ENCODE data around the gene OMP.
"Not testable (repeated sequence)": the region's sequence is repeated elsewhere in the genome, so short reads cannot be mapped to it uniquely, and the experiment has no call there.

OMP gene

DNA sequence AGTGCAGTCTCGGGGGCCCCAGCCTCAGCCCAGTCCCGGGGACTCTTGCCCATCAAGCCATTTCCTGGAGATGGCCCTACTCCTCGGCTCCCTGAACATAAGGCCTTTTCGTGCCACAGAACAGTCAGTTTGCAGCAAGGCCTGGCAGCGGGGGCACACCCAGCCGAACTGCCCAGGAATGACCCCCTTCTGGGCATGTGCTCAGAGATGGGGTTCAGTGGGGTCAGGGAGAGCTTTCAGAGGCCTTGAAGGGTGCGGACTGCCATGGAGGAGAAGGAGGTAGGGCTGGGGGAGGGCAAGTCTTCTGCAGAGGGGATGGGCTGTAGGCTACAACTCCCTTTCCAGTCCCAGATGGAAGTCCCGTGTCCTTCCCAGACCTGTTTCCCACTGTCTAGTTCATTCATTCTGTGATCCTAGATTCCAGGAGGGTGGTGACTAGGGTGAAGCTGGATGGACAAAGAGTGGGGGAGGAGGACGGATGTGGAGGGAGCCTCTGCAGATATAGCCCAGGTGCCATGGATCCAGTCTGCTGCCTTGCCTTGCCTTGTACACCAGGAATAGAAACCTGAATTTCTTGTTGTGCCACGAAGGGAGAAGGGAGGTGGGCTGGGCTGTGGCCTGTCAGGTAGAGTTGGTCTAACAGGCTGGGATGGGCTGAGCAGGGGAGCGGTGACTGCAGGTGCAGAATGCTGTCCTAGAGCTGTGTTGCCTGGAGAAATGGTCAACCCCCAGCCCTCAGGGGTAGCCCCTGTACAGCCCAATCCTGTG is 14.2 kb upstream of the OMP start:
- DNase-seq: no peak

DNA sequence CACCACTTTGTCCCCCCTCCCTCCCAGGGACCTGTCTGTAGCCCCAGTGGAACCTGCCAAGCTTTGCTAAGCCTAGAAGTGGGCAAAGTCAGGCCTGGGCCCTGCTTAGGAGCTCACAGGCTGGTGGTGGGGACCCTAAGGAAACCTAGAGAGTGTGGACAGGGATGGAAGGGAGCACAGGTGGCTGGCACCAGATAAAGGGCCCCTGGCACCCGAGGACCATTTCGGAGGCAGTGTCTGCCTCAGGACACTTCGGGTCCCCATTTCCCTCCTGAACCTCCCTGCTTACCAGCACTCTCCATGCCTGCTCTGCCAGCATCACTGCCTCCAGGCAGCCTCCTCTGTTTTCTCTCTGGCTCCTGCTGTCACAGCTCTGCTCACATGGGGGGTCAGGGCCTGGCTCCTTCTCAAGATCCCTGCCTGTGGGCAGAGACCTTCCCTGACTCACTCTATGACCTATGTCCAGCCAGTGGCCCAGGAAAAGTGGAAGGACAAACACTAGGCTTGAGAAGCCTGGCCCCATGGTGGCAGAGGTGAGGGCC is 13.6 kb upstream of the OMP start:
- no peak for DNase-seq

DNA sequence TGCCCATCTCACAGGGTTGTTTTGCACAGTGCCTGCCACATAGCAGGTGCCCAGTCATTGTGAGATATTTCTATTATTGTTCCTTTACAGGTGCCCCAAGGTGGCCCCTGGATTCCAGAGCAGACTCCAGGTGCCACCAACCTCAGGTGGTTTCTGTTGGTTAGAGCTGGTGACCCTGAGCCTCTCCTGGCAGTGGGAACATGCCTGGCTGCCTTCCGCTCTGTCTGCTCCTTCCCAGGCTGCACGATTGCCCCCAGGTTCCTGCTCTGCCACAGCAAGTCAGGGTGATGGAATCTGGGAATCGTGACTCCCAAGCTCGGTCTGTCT is 12.6 kb upstream of the OMP start:
- DNase-seq: no peak

DNA sequence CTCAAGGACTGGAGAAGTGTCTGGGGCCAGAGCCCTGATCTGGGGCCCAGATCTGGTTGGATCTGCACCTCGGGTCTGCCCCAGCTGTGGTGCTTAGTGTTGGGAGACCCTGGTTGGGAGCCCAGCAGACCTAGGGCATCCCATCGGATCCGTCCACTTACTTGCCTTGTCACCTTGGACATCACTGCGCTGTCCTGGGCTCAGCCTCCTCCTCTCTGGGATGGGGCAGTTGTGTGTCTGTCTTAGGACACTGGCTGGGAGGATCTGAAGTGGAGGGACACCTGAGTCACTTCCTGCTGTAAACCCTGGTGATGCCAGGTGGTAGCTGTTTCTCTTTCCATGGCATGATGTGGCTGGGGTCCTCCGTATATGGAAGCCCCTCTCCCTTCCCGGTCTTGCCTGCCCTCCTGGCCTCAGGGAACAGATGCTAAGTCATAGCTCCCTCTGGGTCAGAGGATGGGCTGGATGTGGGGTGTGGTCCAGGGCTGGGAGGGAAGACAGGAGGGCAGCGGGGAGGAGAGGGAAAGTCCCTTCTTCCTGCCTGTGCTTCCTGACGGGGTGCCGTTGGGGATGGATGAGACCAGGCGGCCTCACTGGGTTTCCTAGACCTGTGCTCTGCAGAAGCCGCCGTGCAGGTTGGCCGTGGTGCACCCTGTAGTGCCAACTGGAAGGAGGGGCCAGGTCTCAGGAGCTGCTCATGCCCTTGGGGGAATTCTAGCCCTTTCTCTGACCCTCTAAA is 12.1 kb upstream of the OMP start:
- DNase-seq: no peak

GRCh38 chr11:77091146-77091940 is 11.3 kb upstream of the OMP start:
- peak; percentile 21 for DNase-seq

DNA sequence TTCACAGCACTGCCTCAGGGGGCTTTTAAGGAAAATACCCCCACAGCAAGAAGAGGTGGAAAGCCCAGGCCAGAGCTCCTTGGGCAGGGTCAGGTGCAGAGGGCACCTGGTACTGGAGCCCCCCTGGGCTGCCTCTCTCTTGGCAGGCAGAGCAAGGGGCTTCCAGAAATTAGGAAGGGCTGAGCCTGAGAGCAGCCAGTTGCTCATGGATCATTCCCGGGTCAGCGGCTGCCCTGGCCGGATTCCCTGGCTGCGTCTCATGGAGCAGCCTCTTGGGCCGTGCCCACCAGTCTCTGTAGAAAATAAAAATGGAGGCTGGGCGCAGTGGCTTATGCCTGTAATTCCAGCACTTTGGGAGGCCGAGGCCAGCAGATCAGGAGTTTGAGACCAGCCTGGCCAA is 10.3 kb upstream of the OMP start:
- DNase-seq: no peak

DNA sequence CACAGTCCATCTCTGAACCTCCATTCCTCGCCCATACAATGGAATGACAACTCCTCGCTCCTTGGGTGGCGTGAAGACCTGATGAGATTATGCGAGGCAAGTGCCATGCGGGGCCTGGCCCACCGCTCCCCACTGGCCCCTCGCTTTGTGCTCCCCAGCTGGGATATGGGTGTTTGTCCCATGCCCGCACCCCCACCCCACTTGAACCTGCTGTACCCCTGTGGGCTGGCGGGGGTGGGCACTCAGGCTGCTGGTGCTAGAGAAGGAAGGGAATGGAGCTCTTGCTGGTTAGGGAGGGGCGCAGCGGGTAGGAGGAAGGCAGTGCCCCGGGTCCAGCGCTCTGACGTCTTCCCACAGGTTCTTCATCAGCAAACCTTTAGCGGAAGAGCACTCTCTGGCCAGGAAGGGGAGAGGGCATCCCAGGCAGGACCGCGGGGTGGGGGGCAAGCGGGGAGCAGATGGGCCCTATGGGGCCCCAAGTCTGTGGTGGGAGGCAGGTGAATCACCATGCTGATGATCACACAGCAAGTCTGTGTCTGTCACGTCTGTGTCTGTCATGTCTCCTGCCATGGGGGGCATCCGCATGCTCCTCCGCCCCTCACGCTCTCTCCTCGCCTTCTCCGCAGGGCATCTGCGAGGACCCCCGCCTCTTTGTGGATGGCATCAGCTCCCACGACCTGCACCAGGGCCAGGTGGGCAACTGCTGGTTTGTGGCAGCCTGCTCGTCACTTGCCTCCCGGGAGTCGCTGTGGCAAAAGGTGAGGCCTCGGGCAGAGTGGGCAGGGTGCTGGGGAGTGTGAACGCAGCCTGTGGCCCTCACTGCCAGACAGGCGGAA is 9.4 kb upstream of the OMP start:
- DNase-seq: no peak

- DNase-seq: no peak
Observed at GRCh38 chr11:77093987-77094840, 8.4 kb upstream of the OMP start.

GRCh38 chr11:77094841-77095365 is 7.7 kb upstream of the OMP start:
- no peak for DNase-seq

DNA sequence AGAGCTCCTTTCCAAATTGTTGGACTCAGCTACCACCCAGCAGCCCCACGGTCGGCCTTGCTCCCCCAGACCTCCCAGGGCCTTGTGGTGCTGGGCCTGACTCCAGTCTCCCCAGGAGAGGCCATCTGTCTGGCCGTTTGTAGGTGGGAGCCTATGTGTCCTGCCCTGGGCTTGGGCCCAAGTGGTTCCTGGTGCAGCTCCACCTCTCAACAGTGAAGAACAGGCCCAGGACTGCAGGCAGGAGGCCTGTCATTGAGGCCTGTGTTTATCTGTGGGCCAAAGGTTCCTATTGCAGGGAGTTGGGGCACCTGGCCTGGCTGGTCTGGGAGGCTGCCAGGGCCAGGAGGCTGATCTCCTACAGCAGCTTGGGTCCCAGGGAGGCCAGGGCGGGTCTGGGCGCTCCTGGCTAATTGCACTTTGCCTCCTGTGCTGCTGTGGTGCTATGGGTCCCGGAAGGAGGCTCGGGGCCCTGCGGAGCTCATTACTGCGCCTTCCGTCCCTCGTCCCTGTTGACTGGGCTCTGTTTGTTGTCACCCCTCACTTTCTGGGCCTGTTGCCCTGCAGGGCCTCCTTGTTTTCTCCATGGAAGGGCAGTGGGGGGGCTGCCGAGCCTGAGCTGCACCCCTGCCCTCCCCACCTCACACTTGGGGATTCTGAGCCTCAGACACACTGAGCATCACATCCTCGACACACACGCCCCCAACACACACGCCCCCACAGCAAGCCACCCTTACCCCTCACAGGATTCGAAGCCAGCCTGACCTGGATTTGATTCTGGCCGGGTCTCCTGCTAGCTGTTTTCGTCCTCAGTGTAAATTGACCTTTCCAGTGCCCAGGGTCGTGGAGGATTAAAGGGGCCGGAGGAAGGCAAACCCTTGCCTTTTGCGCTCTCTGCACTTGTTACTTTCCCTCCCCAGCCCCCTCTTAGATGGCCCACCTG is 6.8 kb upstream of the OMP start:
- no peak for DNase-seq

- no peak for DNase-seq
Observed at GRCh38 chr11:77096591-77097019, 6.0 kb upstream of the OMP start.

- DNase-seq: not testable (repeated sequence)
Observed at GRCh38 chr11:77097180-77097579, 5.5 kb upstream of the OMP start.

DNA sequence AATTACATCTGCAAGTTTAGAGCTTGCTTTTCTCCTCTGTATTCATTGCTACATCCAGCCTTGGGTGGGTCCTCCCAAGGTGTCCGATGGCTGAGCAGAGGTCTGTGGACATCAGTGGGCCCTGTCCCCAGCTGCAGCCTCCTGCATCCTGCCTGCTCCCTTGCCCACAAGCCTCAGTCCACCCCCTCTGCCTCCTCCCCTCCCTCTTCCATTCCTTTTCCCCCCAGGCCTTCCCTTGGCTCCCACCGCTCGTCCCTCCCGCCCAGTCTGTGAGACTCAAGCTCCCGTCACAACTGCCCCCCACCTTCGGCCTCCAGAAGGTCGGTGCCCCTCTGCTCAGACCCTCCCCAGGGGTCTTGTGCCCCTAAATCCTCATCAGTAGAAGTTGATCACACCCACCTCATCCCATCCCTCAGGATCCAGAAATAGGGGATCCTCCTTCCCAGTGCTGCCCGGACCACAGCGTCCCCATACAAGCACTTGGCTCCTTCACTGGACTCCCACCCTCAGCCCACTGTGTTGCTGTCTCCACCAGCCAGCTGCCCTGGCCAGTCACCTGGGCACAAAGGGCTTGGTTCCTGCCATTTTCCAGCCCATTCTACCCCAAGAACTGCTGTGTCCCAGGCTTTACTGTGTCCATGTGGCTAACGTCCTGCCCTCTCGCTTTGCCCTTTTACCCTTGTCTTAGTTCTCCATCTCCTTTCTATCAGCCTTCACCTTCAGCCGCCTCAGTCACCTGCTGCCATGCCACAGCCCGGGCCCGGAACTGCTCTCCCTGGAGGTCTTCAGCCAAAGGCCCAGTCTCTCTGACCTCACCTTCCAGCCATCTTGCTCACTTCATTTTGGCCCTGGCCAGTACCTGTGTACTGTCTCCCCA is 2.2 kb upstream of the OMP start:
- no peak for DNase-seq

DNA sequence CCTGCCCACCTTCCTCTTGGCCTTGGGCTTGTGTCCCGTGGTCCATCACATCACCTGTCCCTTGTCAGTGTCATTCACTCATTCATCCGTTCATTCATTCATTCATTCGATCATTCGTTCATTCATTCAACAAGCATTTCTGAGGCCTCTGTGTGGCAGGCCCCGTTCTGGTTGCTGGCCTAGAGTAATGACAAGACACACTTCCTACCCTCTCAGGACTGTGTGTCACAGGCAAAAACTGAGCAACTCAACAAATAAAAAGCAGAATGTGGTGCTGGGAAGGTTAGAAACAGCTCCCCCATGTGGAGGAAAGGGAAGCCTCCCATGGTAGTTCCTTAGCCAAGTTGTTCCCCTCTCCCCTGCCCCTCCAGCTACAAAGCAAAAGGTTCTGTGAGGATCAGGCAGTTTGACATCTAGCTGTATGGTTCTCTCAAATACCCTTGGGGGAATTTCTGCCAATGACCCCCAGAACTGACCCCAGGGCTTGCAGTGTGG is 1.6 kb upstream of the OMP start:
- DNase-seq: no peak

GRCh38 chr11:77103319-77103718 is 679 bp downstream of the OMP start:
- no peak for DNase-seq

- DNase-seq: no peak
Observed at GRCh38 chr11:77104727-77105126, 2.1 kb downstream of the OMP start.

DNA sequence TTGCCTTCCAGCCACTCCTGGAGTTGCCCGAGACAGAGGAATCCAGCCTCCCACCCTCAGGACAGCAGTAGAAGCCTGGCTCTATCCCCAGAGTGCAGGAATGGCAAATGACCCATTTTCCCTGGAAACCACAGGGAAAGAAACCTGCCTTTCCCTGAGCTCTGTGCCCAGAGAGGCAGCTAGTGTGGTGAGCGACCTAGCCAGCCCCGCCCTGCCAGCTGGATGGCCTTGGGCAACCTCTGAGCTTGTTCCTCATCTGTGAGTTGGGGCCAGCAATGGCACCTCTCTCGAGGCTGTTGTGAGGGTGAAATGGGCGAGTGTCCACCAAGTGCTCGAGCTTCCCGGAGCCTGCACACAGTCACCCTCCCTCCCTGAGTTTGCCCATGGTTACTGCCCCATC is 3.7 kb downstream of the OMP start:
- DNase-seq: no peak

GRCh38 chr11:77106759-77107158 is 4.1 kb downstream of the OMP start:
- DNase-seq: no peak

GRCh38 chr11:77107950-77108349 is 5.3 kb downstream of the OMP start:
- DNase-seq: no peak

All from NCI-H187 treated with DMSO at 0.1 percent for 48 hours (cell line).